Bronchial epithelial cell (primary cell): ENCODE results near the gene RGN. TPM values are rescaled to one million over a fixed set of nuclear protein-coding genes. Genes with fewer than 3 reads are reported as not detected.
"Not testable (repeated sequence)": the region's sequence is repeated elsewhere in the genome, so short reads cannot be mapped to it uniquely, and the experiment has no call there.

Experiments used
- DNase-seq: peaks from one replicate; pipeline ENCODE4 v3.0.0-alpha.2; 2010; ENCODE audit warnings: low read depth
- FAIRE-seq: peaks from 2 replicates; lab custom pipeline; 2011; peaks lifted over from hg19 to GRCh38; lab: Jason Lieb, UNC
- H3K27me3 ChIP-seq: 2 replicates; pipeline ENCODE4 v1.5.1; 2011; ENCODE audit warnings: low read length; ENCODE audit not compliant: control insufficient read depth, insufficient read depth
- H3K36me3 ChIP-seq: 2 replicates; pipeline ENCODE4 v1.5.1; 2011; ENCODE audit warnings: low read length; ENCODE audit not compliant: control insufficient read depth, insufficient read depth
- H3K4me3 ChIP-seq: 2 replicates; pipeline ENCODE4 v1.5.1; 2011; ENCODE audit warnings: mild to moderate bottlenecking, low read depth, low read length, control low read depth
- total RNA-seq: library from RNA; depleted of rRNA; stranded (reverse); fragments of >200 nt; gene quantifications from 2 replicates; pipeline ENCODE4 v1.2.1, GENCODE V29; 2014
- TF ChIP-seq, protein P1 (sequence below): IDR thresholded peaks from 2 replicates; pipeline ENCODE4 v1.5.1; 2011; ENCODE audit warnings: mild to moderate bottlenecking, moderate library complexity, low read length, control low read depth, inconsistent platforms; ENCODE audit not compliant: insufficient read depth, severe bottlenecking

RGN gene
- total RNA-seq, 1 donor from 2014 or later: not detected

- DNase-seq: peak; percentile 89
- peak overlapping the region; percentile 57 for H3K4me3 ChIP-seq
- no peaks in the 10 kb centered on the region for H3K27me3 ChIP-seq
- H3K36me3 ChIP-seq: no peaks in the 10 kb centered on the region
- TF ChIP-seq, protein P1, sequence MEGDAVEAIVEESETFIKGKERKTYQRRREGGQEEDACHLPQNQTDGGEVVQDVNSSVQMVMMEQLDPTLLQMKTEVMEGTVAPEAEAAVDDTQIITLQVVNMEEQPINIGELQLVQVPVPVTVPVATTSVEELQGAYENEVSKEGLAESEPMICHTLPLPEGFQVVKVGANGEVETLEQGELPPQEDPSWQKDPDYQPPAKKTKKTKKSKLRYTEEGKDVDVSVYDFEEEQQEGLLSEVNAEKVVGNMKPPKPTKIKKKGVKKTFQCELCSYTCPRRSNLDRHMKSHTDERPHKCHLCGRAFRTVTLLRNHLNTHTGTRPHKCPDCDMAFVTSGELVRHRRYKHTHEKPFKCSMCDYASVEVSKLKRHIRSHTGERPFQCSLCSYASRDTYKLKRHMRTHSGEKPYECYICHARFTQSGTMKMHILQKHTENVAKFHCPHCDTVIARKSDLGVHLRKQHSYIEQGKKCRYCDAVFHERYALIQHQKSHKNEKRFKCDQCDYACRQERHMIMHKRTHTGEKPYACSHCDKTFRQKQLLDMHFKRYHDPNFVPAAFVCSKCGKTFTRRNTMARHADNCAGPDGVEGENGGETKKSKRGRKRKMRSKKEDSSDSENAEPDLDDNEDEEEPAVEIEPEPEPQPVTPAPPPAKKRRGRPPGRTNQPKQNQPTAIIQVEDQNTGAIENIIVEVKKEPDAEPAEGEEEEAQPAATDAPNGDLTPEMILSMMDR: no peak
- FAIRE-seq: no peak
Measured at GRCh38 chrX:47129157-47129898, 51.1 kb downstream of the RGN start.

- Histone ChIP-seq H3K27me3 (no peaks in the 10 kb centered on the region), H3K36me3 (no peaks in the 10 kb centered on the region), H3K4me3 (peak overlapping the region; percentile 57)
- DNase-seq (no peak), FAIRE-seq (no peak)
- TF ChIP-seq, protein P1: no peak
Measured at GRCh38 chrX:47129899-47130358, 51.7 kb downstream of the RGN start.

DNA sequence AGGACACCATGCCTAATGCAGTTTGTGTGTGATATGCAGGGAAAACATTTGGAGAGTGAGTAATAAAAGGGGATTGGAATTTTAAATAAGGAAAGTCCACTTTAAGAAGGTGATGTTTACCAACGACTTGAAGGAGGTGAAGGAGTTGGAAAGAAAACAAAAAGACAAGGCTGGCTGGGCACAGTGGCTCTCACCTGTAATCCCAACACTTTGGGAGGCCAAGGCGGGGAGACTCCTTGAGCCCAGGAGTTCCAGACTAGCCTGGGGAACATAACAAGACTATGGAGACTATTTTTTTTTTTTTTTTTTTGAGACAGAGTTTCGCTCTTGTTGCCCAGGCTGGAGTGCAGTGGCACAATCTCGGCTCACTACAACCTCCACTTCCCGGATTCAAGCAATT lies 55.2 kb downstream of the RGN start:
- TF ChIP-seq, protein P1: no peak
- FAIRE-seq (no peak), DNase-seq (no peak)

GRCh38 chrX:47135650-47136049 lies 57.4 kb downstream of the RGN start:
- DNase-seq: peak; percentile 52
- FAIRE-seq, H3K27me3 ChIP-seq, H3K4me3 ChIP-seq, H3K36me3 ChIP-seq: not testable (repeated sequence)

More for the DNA sequence above, 55.2 kb downstream of the RGN start:
- Histone ChIP-seq H3K36me3 (no peaks in the 10 kb centered on the region), H3K27me3 (no peaks in the 10 kb centered on the region), H3K4me3 (no peak overlapping the region)

DNA sequence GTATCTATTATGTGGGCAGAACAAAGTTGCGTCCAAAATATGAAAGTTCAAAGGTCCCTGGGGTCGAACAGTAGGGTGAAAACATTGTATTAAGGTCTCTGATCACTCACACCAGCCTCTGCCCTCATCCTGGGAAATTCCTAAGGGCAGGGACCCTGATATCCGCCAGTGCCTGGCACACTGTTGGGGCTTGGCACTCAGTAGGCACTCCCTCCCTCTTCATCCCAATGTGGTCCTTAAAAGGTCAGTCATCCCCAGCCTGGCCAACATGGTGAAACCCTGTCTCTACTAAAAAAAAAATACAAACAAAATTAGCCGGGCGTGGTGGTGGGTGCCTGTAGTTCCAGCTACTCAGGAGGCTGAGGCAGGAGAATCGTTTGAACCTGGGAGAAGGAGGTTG lies 59.9 kb downstream of the RGN start:
- FAIRE-seq: no peak
- DNase-seq: no peak
- Histone ChIP-seq H3K4me3 (no peak overlapping the region), H3K36me3 (peaks cover 1% of the 10 kb centered on the region), H3K27me3 (no peaks in the 10 kb centered on the region)
- TF ChIP-seq, protein P1: no peak

Other genes starting within 250 kb of the RGN start
- gene RP2, start 241.4 kb upstream of the RGN start, total RNA-seq: 16.1 and 16.6 TPM in 2 replicates
- gene JADE3, start 166.0 kb upstream of the RGN start, total RNA-seq: 5.5 and 6.1 TPM in 2 replicates
- gene NDUFB11, start 66.3 kb downstream of the RGN start, total RNA-seq: 32.1 and 48.4 TPM in 2 replicates
- gene RBM10, start 66.8 kb downstream of the RGN start, total RNA-seq: 29.0 and 35.2 TPM in 2 replicates
- 87.4 and 137 TPM in 2 replicates for gene UBA1, start 115.4 kb downstream of the RGN start, total RNA-seq
- gene CDK16, start 140.2 kb downstream of the RGN start, total RNA-seq: 54.8 and 100 TPM in 2 replicates
- 6.1 and 7.3 TPM in 2 replicates for gene USP11, start 154.6 kb downstream of the RGN start, total RNA-seq